HG03442 (cell line): ENCODE data around the gene GPC5.

Source experiments
- ATAC-seq: cut with Tn5 transposase; IDR thresholded peaks from one replicate; pipeline ENCODE4 v1.9.1; 2021; ENCODE audit warnings: mild to moderate bottlenecking, moderate library complexity; ENCODE audit not compliant: unreplicated experiment

Gene GPC5

GRCh38 chr13:92122186-92122853 lies 723.9 kb downstream of the GPC5 start:
- no peak for ATAC-seq

DNA sequence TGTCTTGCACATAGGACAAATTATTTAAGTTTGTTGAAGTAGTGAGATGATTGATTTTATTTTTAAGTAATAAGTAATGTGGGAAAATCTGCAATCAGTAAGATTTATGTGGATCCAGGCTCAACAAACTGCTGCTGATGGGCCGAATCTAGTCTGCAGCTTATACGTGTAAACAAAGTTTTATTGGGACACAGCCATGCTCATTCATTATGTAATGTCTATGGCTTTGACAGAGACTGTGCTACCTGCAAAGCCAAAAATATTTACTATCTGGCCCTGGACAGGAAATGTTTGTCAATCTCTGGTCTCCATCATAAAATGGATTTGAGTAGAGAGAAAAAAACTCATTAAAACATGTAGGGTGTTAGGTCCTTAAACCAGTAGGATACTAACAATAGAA lies 728.0 kb downstream of the GPC5 start:
- no peak for ATAC-seq

DNA sequence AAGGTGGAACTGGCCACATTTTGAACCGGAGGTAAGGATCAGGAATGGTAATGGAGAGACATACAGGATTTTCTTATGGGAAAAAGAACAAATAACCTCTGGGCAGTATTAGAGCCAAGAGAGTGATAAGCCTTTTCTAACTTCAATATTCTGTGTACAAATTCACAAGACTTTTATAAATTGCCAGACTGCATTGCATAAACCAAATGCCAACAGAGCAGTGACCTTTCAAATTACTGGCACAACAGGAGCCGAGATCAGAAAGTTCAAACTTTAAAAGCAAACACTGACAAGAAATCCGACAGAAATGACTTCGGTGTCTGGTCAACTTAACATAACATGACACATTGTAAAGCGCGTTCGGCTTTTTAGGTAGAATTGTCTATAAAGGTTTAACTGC lies 737.1 kb downstream of the GPC5 start:
- no peak for ATAC-seq

- ATAC-seq: no peak
Measured at GRCh38 chr13:92136449-92137155, 738.2 kb downstream of the GPC5 start.

DNA sequence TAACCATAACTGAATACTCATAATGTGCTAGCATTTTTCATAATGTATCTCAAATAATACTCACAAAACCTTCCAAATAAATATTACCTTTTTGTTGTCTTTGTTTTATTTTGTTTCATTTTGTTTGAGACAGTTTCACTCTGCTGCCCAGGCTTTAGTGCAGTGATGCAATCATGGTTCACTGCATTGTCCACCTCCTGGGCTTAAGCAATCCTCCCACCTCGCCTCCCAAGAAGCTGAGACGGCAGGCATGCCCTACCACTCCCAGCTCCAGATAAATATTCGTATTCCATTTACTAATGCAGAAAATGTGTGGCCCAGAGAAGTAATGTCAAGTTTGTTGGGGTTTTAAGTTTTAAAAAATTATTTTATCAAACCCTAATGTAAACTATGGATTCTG lies 739.1 kb downstream of the GPC5 start:
- ATAC-seq: no peak

- no peak for ATAC-seq
Measured at GRCh38 chr13:92143766-92144165, 745.3 kb downstream of the GPC5 start.

- ATAC-seq: no peak
Measured at GRCh38 chr13:92150606-92151005, 752.2 kb downstream of the GPC5 start.

- no peak for ATAC-seq
Measured at GRCh38 chr13:92158346-92158745, 759.9 kb downstream of the GPC5 start.

DNA sequence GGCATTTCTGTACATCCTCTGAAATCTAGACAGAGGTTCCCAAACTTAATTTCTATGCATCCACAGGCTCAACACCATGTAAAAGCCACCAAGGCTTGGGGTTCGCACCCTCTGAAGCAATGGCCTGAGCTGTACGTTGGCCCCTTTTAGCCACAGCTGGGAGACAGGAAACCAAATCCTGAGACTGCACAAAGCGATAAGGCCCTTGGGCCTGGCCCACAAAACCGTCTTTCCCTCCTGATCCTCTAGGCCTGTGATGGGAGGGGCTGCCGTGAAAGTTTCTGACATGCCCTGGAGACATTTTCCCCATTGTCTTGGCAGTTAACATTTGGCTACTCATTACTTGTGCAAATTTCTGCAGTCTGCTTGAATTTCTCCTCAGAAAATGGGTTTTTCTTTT lies 766.4 kb downstream of the GPC5 start:
- no peak for ATAC-seq

- ATAC-seq: no peak
Measured at GRCh38 chr13:92172191-92172590, 773.8 kb downstream of the GPC5 start.

GRCh38 chr13:92173254-92173653 lies 774.8 kb downstream of the GPC5 start:
- ATAC-seq: no peak

GRCh38 chr13:92175330-92175729 lies 776.9 kb downstream of the GPC5 start:
- peak; percentile 59 for ATAC-seq

DNA sequence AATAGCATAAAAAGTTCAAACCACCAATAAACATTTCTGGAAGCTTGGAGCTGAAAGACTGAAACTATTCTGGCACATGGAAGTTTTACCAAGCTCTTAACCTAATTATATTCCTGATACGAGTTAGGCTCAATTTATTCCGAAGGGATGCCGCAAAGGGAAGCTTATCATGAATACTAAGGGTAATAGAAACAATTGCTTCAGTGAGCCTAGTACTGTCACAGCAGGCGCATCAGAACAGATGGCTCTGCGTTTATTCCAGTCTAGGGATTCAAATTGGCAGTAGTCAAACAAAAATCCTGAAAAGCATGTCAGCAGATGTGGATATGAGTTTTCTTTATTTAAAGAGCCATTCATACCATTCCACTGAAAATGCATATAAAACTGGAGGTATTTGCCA lies 779.5 kb downstream of the GPC5 start:
- ATAC-seq: no peak

DNA sequence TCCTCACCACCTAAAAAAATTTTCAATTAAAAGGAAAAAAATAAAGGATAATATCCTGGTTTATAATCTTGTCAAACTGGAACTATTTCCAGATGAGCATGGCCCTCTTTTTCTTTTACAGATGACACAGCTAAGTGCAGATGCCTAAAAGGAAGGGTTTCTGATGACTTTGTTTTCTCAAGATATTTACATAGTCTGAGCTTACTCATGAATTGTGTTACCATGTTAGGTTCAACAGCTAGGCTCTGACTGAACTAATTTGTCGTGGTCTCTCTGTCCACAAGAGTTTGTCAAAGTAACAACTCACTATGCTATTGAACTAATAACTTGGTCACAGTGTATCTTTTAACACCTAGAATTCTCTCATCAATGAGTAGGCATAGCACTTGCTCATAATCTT lies 780.8 kb downstream of the GPC5 start:
- no peak for ATAC-seq

- peak; percentile 90 for ATAC-seq
Measured at GRCh38 chr13:92187378-92187989, 789.1 kb downstream of the GPC5 start.

GRCh38 chr13:92188574-92188973 lies 790.2 kb downstream of the GPC5 start:
- no peak for ATAC-seq

GRCh38 chr13:92196591-92197256 lies 798.3 kb downstream of the GPC5 start:
- no peak for ATAC-seq

GRCh38 chr13:92197669-92198068 lies 799.2 kb downstream of the GPC5 start:
- no peak for ATAC-seq

GRCh38 chr13:92218615-92219014 lies 820.2 kb downstream of the GPC5 start:
- ATAC-seq: no peak

DNA sequence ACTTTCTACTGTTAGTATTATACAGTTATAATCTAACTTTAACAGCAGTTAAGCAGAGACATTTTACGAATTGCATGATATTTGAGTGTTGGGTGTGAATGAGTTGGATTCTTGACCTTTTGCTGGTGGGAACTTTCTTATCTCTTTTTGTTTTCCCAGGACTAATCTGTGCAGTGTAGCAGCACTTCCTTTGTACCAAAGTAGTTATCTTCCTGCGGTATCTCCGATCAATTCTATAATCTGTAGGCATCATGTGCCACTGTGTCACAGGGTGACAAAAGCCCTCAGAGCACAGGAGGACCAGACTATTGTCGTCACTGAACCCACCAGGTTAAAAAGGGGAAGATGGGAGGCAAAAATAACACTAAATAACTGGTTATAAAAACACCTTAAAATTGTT lies 823.5 kb downstream of the GPC5 start:
- ATAC-seq: no peak

GRCh38 chr13:92224052-92224821 lies 825.8 kb downstream of the GPC5 start:
- no peak for ATAC-seq
